HepG2 (cell line): ENCODE results near the gene ARHGAP10. TPM values are rescaled to one million over a fixed set of nuclear protein-coding genes. Genes with fewer than 3 reads are reported as not detected.
A peak's percentile ranks its signal among the peaks of the same experiment; 100 is the strongest.

Experiments
- CREB1 ChIP-seq, 2 experiments: fragments of 450-650 bp in 1 of 2; IDR thresholded peaks; 2 replicates each; pipeline ENCODE4 v1.6.1; 2016 to 2017; ENCODE audit warnings: control low read depth in 1 of 2, mild to moderate bottlenecking in 1 of 2, missing compliant biosample characterization in 1 of 2, missing genetic modification characterization in 1 of 2
- FOSL1 ChIP-seq: sonication (generic); formaldehyde crosslinking; IDR thresholded peaks from 2 replicates; pipeline ENCODE4 v1.9.0; 2021; ENCODE audit warnings: missing genetic modification reagents, borderline replicate concordance
- HMG20A ChIP-seq: IDR thresholded peaks from 2 replicates; pipeline ENCODE4 v1.6.1; 2016; ENCODE audit warnings: borderline replicate concordance
- KDM2A ChIP-seq: sonication (generic); formaldehyde crosslinking; IDR thresholded peaks from 2 replicates; pipeline ENCODE4 v1.4.0; 2020; ENCODE audit warnings: low read depth, missing genetic modification reagents, borderline replicate concordance
- MIER3 ChIP-seq: IDR thresholded peaks from 2 replicates; pipeline ENCODE4 v1.6.1; 2016; ENCODE audit warnings: missing compliant biosample characterization, borderline replicate concordance
- PBX2 ChIP-seq: IDR thresholded peaks from 2 replicates; pipeline ENCODE4 v1.6.1; 2016; ENCODE audit warnings: control low read depth
- PTBP1 ChIP-seq: fragments of 200-400 bp; formaldehyde crosslinking; IDR thresholded peaks from 2 replicates; pipeline ENCODE4 v1.6.1; 2018; ENCODE audit warnings: low read length, low read depth; ENCODE audit not compliant: poor library complexity, severe bottlenecking
- RNF219 ChIP-seq: sonication (generic); formaldehyde crosslinking; IDR thresholded peaks from 2 replicates; pipeline ENCODE4 v1.5.0; 2020; ENCODE audit warnings: mild to moderate bottlenecking, missing genetic modification reagents
- SKI ChIP-seq: fragments of 450-650 bp; IDR thresholded peaks from one replicate; pipeline ENCODE4 v1.6.1; 2018; ENCODE audit warnings: mild to moderate bottlenecking; ENCODE audit not compliant: partially characterized antibody
- ZBTB2 ChIP-seq: sonication (generic); formaldehyde crosslinking; IDR thresholded peaks from 2 replicates; pipeline ENCODE4 v1.8.0; 2022; ENCODE audit warnings: low read depth, missing genetic modification reagents
- ZNF180 ChIP-seq: sonication (generic); formaldehyde crosslinking; IDR thresholded peaks from 2 replicates; pipeline ENCODE4 v1.4.0; 2020; ENCODE audit warnings: low read depth, missing genetic modification reagents, borderline replicate concordance
- ZNF235 ChIP-seq: sonication (generic); formaldehyde crosslinking; IDR thresholded peaks from 2 replicates; pipeline ENCODE4 v1.8.1; 2023; ENCODE audit warnings: mild to moderate bottlenecking, missing genetic modification reagents, borderline replicate concordance
- ZNF740 ChIP-seq: sonication (generic); formaldehyde crosslinking; IDR thresholded peaks from 2 replicates; pipeline ENCODE4 v1.4.0; 2020; ENCODE audit warnings: missing genetic modification reagents
- polyA plus RNA-seq, 8 experiments: library from polyadenylated mRNA; depleted of rRNA in 3 of 8; stranded (reverse) in 7 of 8; unstranded in 1 of 8; fragments of >200 nt; fragmentation: Illumina TruSeq in 4 of 8; extraction: Trizol in 4 of 8; gene quantifications; 2 replicates each; pipeline versions ENCODE4 v1.2.1 to v1.2.3, GENCODE V29; 2011 to 2016; ENCODE audit warnings: low read depth in 4 of 8, missing spikeins in 1 of 8, mixed read lengths in 1 of 8; ENCODE audit not compliant: insufficient read depth in 1 of 8
- total RNA-seq, 5 experiments: library from RNA; depleted of rRNA; stranded (reverse); fragments of >200 nt; fragmentation: Illumina TruSeq; extraction: Trizol; gene quantifications; 2 replicates each; pipeline ENCODE4 v1.2.3, GENCODE V29; 2016; ENCODE audit warnings: low read depth in 1 of 5
- TF ChIP-seq, protein P1 (sequence below): sonication (generic); formaldehyde crosslinking; IDR thresholded peaks from 2 replicates; pipeline ENCODE4 v1.9.0; 2021; ENCODE audit warnings: mild to moderate bottlenecking, missing genetic modification reagents

Gene ARHGAP10
- total and polyA plus RNA-seq, 2 of the 13 experiments (the other 11 are each of a cell fraction or from before 2014, with no cell fraction given), result 0.45 to 1.6 TPM

GRCh38 chr4:147683717-147684700, 47.9 kb upstream of the ARHGAP10 start, which contains the start of gene PRMT9 (continued):
- no peak for TF ChIP-seq ZNF740 (CRISPR knock-in tag)
- TF ChIP-seq FOSL1 (CRISPR knock-in tag), result no peak; the same call in 1 of the 2 replicates
- TF ChIP-seq RNF219 (CRISPR knock-in tag), result no peak
- TF ChIP-seq MIER3, result peak; percentile 67; the same call in 1 of the 2 replicates
- peak; percentile 62 for TF ChIP-seq SKI
- TF ChIP-seq CREB1 (IDR thresholded peaks at IDR 0.05), result peak; percentile 97
- TF ChIP-seq CREB1 (CRISPR knock-in tag; IDR thresholded peaks at IDR 0.05), result peak; percentile 98
- no peak for TF ChIP-seq PBX2 (CRISPR knock-in tag)
- TF ChIP-seq ZBTB2 (CRISPR knock-in tag), result no peak
- peak; percentile 78 for TF ChIP-seq KDM2A
- 0 out of 2 replicates have a peak, but pooled peaks have one; percentile 28 for TF ChIP-seq ZNF180 (CRISPR knock-in tag)
- no peak for TF ChIP-seq HMG20A
- no peak for TF ChIP-seq PTBP1
- TF ChIP-seq ZNF235 (CRISPR knock-in tag), result no peak
- TF ChIP-seq, protein P1, sequence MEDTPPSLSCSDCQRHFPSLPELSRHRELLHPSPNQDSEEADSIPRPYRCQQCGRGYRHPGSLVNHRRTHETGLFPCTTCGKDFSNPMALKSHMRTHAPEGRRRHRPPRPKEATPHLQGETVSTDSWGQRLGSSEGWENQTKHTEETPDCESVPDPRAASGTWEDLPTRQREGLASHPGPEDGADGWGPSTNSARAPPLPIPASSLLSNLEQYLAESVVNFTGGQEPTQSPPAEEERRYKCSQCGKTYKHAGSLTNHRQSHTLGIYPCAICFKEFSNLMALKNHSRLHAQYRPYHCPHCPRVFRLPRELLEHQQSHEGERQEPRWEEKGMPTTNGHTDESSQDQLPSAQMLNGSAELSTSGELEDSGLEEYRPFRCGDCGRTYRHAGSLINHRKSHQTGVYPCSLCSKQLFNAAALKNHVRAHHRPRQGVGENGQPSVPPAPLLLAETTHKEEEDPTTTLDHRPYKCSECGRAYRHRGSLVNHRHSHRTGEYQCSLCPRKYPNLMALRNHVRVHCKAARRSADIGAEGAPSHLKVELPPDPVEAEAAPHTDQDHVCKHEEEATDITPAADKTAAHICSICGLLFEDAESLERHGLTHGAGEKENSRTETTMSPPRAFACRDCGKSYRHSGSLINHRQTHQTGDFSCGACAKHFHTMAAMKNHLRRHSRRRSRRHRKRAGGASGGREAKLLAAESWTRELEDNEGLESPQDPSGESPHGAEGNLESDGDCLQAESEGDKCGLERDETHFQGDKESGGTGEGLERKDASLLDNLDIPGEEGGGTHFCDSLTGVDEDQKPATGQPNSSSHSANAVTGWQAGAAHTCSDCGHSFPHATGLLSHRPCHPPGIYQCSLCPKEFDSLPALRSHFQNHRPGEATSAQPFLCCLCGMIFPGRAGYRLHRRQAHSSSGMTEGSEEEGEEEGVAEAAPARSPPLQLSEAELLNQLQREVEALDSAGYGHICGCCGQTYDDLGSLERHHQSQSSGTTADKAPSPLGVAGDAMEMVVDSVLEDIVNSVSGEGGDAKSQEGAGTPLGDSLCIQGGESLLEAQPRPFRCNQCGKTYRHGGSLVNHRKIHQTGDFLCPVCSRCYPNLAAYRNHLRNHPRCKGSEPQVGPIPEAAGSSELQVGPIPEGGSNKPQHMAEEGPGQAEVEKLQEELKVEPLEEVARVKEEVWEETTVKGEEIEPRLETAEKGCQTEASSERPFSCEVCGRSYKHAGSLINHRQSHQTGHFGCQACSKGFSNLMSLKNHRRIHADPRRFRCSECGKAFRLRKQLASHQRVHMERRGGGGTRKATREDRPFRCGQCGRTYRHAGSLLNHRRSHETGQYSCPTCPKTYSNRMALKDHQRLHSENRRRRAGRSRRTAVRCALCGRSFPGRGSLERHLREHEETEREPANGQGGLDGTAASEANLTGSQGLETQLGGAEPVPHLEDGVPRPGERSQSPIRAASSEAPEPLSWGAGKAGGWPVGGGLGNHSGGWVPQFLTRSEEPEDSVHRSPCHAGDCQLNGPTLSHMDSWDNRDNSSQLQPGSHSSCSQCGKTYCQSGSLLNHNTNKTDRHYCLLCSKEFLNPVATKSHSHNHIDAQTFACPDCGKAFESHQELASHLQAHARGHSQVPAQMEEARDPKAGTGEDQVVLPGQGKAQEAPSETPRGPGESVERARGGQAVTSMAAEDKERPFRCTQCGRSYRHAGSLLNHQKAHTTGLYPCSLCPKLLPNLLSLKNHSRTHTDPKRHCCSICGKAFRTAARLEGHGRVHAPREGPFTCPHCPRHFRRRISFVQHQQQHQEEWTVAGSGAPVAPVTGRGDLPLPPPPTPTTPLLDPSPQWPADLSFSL (CRISPR knock-in tag), result no peak
